Upper lobe of left lung (tissue), 4 donors: Measurements from ENCODE around the gene RPS23.

ENCODE experiments used
- EP300 ChIP-seq, 4 donors: sonication (generic); formaldehyde crosslinking; IDR thresholded peaks; one replicate each; pipeline ENCODE4 v1.5.1; 2017; ENCODE audit warnings: antibody characterized with exemption in 4 of 4, control low read depth in 2 of 4
- POLR2A ChIP-seq, 4 donors: fragments of 450-650 bp; IDR thresholded peaks; one replicate each; pipeline ENCODE4 v1.5.1; 2016 to 2017; ENCODE audit warnings: antibody characterized with exemption in 4 of 4, mild to moderate bottlenecking in 2 of 4
- POLR2AphosphoS5 ChIP-seq, 2 donors: sonication (generic); formaldehyde crosslinking; IDR thresholded peaks; one replicate each; pipeline ENCODE4 v1.5.1; 2017; ENCODE audit warnings: antibody characterized with exemption in 2 of 2
- TF ChIP-seq, protein P1 (sequence below), 6 experiments: fragments of 450-650 bp in 4 of 6; fragments of 200-600 bp in 2 of 6; sonication (generic) in 2 of 6; IDR thresholded peaks; one replicate each; pipeline ENCODE4 v1.5.1; 2016 to 2019; ENCODE audit warnings: antibody characterized with exemption in 6 of 6

GRCh38 chr5:82327941-82328340 lies 49.8 kb upstream of the RPS23 start:
- no peak for TF ChIP-seq POLR2A (IDR thresholded peaks at IDR 0.05)
- TF ChIP-seq, protein P1, sequence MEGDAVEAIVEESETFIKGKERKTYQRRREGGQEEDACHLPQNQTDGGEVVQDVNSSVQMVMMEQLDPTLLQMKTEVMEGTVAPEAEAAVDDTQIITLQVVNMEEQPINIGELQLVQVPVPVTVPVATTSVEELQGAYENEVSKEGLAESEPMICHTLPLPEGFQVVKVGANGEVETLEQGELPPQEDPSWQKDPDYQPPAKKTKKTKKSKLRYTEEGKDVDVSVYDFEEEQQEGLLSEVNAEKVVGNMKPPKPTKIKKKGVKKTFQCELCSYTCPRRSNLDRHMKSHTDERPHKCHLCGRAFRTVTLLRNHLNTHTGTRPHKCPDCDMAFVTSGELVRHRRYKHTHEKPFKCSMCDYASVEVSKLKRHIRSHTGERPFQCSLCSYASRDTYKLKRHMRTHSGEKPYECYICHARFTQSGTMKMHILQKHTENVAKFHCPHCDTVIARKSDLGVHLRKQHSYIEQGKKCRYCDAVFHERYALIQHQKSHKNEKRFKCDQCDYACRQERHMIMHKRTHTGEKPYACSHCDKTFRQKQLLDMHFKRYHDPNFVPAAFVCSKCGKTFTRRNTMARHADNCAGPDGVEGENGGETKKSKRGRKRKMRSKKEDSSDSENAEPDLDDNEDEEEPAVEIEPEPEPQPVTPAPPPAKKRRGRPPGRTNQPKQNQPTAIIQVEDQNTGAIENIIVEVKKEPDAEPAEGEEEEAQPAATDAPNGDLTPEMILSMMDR (IDR thresholded peaks at IDR 0.05), result no peak
- no peak for TF ChIP-seq POLR2AphosphoS5 (IDR thresholded peaks at IDR 0.05)
- no peak for TF ChIP-seq EP300 (IDR thresholded peaks at IDR 0.05)
